ENCODE results near the gene TEDC1. TPM values are rescaled to one million over a fixed set of nuclear protein-coding genes. Genes with fewer than 3 reads are reported as not detected.

Gene TEDC1
- total RNA-seq, 1 experiment from 2014 or later = 34.0 TPM

DNA sequence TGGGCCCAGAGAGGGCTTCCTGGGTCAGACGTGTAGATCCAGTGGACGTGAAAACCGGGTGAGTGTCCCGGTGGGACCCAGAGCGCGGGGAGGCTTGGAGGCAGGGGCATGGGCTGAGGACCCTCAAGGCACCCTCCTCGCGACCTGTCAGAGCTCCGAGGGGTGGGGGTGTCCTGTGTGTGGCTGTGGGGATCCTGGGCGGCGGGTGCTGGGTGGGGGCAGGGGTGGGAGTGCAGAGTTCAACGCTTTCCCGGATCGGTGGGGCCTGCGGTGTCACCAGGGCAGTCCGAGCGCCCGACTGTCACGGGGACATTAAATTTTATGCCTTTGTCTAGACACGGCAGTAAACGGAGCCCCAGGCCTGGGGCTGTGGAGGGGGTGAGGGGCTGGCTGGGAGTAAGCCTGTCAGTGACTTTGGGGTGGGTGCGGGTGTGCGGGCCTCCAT, 36.4 kb downstream of the TEDC1 start:
- H3K4me1 ChIP-seq (ENCODE audit: insufficient read depth, low read length, poor library complexity, severe bottlenecking) = peaks cover 15% of the 10 kb centered on the region
- no peaks in the 10 kb centered on the region for H3K27me3 ChIP-seq (replicated peaks; ENCODE audit: insufficient read depth, low read depth, low read length, poor library complexity)
- H3K4me3 ChIP-seq (ENCODE audit: low read depth, low read length, poor library complexity, severe bottlenecking) = peak overlapping the region; percentile 55
- no peak for DNase-seq (ENCODE audit: low spot score)
- TF ChIP-seq EZH2 (IDR thresholded peaks at IDR 0.05; ENCODE audit: borderline replicate concordance, low read depth, low read length, poor library complexity, severe bottlenecking) = no peak
- TF ChIP-seq CTCF (conservative IDR thresholded peaks at IDR 0.05; ENCODE audit: low read depth, low read length) = no peak
- ChIA-PET CTCF (interaction anchor here (0.5 kb wide), 1 partner anchor 821 kb away, joined by 3 read pairs; no protein-coding TSS in a partner anchor), POLR2A (ENCODE audit: low non-redundant PET) (no interaction called here)
- H3K9me3 ChIP-seq (ENCODE audit: low read depth, low read length, poor library complexity, severe bottlenecking) = no peaks in the 10 kb centered on the region
- no TSS peak for BruUV-seq (replicated peaks)
- H3K27ac ChIP-seq (ENCODE audit: low read depth, low read length, poor library complexity, severe bottlenecking) = no peak overlapping the region
- H3K36me3 ChIP-seq (ENCODE audit: insufficient read depth, low read length, poor library complexity, severe bottlenecking) = no peaks in the 10 kb centered on the region
- intact Hi-C loops (cut with micrococcal nuclease; ENCODE audit: unreplicated experiment) = loop anchor here (2.0 to 5.0 kb wide), 2 partner anchors 37 to 155 kb away; partner anchors contain the start of gene TEDC1

DNA sequence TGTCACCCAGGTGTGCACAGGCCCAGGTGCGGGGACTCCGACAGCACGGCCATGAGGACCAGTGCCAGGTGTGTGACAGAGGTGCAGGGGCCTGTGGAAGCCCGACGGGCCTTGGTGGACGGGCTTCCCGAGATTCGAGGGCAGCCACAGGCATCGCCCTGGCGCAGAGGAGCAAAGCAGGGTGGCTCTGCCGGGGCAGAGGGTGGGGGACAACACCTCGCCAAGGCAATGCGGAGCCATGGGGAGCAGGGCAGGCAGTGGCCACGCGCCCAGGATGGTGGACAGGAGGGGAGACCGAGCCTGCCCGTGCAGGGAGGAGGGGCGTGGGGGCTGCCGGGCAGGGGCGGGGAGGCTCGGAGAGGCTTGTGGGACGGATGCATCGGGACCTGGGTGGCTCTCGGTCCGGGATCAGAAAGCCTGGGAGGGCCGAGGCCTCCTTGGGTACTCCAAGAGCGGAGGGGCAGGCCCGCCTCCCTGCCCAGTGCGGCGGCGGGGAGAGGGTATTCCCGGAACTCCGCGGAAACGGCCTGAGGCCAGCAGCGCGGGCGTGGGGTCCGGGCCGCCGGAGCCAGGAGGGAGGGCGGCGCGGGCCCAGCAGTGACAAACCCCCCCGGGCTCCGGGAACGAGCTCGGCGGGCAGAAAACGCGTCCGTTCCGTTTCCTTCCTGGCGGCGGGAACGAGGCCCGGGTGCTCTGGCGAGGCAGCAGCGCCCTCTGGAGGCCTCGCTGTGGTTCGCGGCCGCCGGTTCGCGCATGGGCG, 37.0 kb downstream of the TEDC1 start:
- TF ChIP-seq EZH2 (IDR thresholded peaks at IDR 0.05; ENCODE audit: borderline replicate concordance, low read depth, low read length, poor library complexity, severe bottlenecking) = no peak
- TF ChIP-seq CTCF (conservative IDR thresholded peaks at IDR 0.05; ENCODE audit: low read depth, low read length) = peak; percentile 73
- BruUV-seq (replicated peaks) = no TSS peak
- Histone ChIP-seq H3K27me3 (replicated peaks; ENCODE audit: insufficient read depth, low read depth, low read length, poor library complexity) (no peaks in the 10 kb centered on the region), H3K9me3 (ENCODE audit: low read depth, low read length, poor library complexity, severe bottlenecking) (no peaks in the 10 kb centered on the region), H3K4me1 (ENCODE audit: insufficient read depth, low read length, poor library complexity, severe bottlenecking) (peaks cover 15% of the 10 kb centered on the region), H3K36me3 (ENCODE audit: insufficient read depth, low read length, poor library complexity, severe bottlenecking) (no peaks in the 10 kb centered on the region), H3K27ac (ENCODE audit: low read depth, low read length, poor library complexity, severe bottlenecking) (peak overlapping the region; percentile 58), H3K4me3 (ENCODE audit: low read depth, low read length, poor library complexity, severe bottlenecking) (peak overlapping the region; percentile 55)
- intact Hi-C loops (cut with micrococcal nuclease; ENCODE audit: unreplicated experiment) = loop anchor here (2.0 to 5.0 kb wide), 2 partner anchors 37 to 156 kb away; partner anchors contain the start of gene TEDC1
- peak; percentile 85 for DNase-seq (ENCODE audit: low spot score)
- CTCF ChIA-PET = interaction anchor here (0.5 to 1.0 kb wide), 7 partner anchors 11 to 821 kb away, joined by 3 to 9 read pairs (median 3); partner anchors contain the start of genes NUDT14 and TEDC1
- POLR2A ChIA-PET (ENCODE audit: low non-redundant PET) = interaction anchor here (0.7 kb wide), 1 partner anchor 346 kb away, joined by 3 read pairs; no protein-coding TSS in a partner anchor

DNA sequence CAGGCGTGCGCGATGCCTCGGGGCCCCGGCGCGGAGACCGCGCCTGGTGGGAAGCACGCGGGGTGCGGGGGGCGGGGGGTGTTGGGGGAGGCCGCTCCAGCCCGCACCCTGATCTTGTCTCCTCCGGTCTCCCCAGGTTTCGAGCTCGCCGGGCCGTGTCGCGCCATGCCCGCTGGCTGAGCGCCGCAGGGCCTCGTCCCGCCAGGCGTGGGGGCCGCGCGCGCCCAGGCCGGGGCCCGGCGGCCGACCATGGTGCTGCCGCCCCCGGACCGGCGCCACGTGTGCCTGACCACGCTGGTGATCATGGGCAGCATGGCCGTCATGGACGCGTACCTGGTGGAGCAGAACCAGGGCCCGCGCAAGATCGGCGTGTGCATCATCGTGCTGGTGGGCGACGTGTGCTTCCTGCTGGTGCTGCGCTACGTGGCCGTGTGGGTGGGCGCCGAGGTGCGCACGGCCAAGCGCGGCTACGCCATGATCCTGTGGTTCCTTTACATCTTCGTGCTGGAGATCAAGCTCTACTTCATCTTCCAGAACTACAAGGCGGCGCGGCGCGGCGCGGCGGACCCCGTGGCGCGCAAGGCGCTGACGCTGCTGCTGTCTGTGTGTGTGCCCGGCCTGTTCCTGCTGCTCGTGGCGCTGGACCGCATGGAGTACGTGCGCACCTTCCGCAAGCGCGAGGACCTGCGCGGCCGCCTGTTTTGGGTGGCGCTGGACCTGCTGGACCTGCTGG, 37.7 kb downstream of the TEDC1 start:
- Histone ChIP-seq H3K36me3 (ENCODE audit: insufficient read depth, low read length, poor library complexity, severe bottlenecking) (no peaks in the 10 kb centered on the region), H3K4me1 (ENCODE audit: insufficient read depth, low read length, poor library complexity, severe bottlenecking) (peaks cover 15% of the 10 kb centered on the region), H3K27me3 (replicated peaks; ENCODE audit: insufficient read depth, low read depth, low read length, poor library complexity) (no peaks in the 10 kb centered on the region), H3K9me3 (ENCODE audit: low read depth, low read length, poor library complexity, severe bottlenecking) (no peaks in the 10 kb centered on the region), H3K27ac (ENCODE audit: low read depth, low read length, poor library complexity, severe bottlenecking) (no peak overlapping the region), H3K4me3 (ENCODE audit: low read depth, low read length, poor library complexity, severe bottlenecking) (peak overlapping the region; percentile 55)
- DNase-seq (ENCODE audit: low spot score) = no peak
- POLR2A ChIA-PET (ENCODE audit: low non-redundant PET) = interaction anchor here (0.7 kb wide), 1 partner anchor 347 kb away, joined by 3 read pairs; no protein-coding TSS in a partner anchor
- TF ChIP-seq CTCF (conservative IDR thresholded peaks at IDR 0.05; ENCODE audit: low read depth, low read length) (no peak), EZH2 (IDR thresholded peaks at IDR 0.05; ENCODE audit: borderline replicate concordance, low read depth, low read length, poor library complexity, severe bottlenecking) (no peak)
- CTCF ChIA-PET = interaction anchor here (0.5 to 1.0 kb wide), 7 partner anchors 37 to 573 kb away, joined by 3 to 9 read pairs (median 3); partner anchors contain the start of genes NUDT14 and TEDC1
- intact Hi-C loops (cut with micrococcal nuclease; ENCODE audit: unreplicated experiment) = loop anchor here (5.0 kb wide), 1 partner anchor 156 kb away; no protein-coding TSS in a partner anchor
- BruUV-seq (replicated peaks) = no TSS peak
